NCI-H2171 (cell line): Measurements from ENCODE around the gene REEP3.
"Not testable (repeated sequence)": the region's sequence is repeated elsewhere in the genome, so short reads cannot be mapped to it uniquely, and the experiment has no call there.

Experiments
- DNase-seq: peaks from one replicate; lab custom pipeline; 2025; lab: John Stamatoyannopoulos, UW

REEP3 gene, protein sequence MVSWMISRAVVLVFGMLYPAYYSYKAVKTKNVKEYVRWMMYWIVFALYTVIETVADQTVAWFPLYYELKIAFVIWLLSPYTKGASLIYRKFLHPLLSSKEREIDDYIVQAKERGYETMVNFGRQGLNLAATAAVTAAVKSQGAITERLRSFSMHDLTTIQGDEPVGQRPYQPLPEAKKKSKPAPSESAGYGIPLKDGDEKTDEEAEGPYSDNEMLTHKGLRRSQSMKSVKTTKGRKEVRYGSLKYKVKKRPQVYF

DNA sequence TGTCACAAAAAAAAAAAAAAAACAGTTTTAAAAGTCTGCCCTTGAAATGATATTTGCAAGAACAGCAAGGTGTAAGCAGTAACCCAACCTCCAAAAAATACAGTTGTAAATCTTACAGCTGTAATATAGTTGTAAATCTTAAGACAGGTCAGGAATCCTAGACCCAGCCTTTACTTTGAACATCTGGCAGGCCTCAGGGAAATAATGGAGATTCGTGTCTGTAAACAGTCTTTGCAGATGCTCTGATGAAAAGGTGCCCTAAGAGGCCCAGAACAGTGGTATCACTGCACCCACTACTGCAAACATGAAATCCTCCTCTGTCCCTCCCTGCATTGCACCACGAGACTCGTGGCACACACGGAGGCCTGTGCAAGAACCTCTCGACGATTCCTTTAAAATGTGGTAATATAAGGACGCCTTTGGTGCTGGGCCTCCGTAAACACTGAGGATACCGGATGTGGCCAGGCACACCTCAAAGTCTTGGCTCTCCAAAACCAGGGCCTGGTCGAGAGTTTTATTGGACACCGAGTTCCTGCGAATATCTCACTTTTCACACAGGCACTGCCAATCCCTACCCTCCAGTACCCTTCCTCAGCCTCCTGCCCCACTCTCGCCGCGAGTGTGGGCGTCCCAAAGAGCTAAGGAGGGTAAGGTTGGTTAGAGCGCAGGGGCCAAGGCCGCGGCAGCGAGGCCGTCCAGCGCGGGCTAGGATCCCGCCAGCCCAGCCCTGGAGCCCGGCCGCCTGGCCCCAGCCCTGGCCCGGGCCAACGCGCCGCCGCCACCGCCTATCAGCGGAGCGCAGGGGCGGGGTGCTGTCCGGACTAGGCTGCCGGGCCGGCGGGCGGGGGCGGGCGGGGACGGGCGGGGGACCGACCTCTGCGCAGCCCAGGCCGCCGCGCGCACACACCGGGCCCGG lies at the start of gene REEP3:
Gene REEP3 (plus strand): TSS at position 902 of the 916 bp plus-strand sequence. CDS start 145 bp downstream, outside the sequence.
- peak; percentile 45 for DNase-seq

DNA sequence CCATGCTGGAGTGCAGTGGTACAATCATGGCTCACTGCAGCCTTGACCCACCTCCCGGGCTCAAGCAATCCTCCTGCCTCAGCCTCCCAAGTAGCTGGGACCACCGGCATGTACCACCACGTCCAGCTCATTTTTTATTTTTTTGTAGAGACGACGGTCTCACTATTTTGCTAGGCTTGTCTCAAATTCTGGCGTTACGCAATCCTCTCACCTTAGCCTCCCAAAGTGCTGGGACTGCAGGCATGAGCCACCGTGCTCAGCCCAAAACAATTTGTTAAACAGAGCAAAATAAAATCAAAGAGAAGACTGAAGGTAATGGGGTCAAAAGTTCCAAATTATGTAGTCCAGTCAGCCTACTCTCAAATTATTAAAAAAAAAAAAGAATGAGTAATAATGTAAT lies 46.7 kb upstream of the REEP3 start:
- DNase-seq: no peak

DNA sequence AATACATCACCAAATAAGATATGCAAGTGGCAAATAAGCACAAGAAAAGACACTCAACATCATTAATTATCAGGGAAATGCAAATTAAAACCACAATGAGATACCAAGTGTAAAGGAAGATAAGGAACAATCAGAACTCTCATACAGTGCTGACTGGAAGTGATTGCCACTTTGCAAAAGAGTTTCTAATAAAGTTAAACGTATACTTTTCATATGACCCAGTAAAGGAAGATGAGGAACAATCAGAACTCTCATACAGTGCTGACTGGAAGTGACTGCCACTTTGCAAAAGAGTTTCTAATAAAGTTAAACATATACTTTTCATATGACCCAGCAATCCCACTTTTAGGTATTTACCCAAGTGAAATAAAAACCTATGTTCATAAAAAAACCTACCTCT lies 43.3 kb upstream of the REEP3 start:
- no peak for DNase-seq

DNA sequence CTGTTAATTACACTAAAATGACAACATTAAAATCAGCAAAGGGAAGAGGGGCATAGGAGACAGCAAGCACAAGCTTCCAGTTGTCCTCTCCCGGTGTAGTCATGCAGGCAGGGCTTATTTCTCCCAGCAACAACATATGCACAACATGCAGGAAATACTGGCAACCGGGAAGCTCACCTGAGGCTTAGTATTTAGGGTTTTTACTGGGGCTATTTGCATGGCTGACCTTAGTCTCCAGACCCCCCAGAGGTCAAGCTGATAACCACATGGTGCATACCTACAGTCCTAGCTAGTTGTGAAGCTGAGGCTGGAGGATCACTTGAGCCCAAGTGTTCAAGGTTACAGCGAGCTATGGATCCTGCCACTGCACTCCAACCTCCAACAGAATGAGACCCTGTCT lies 42.6 kb upstream of the REEP3 start:
- DNase-seq: no peak

DNA sequence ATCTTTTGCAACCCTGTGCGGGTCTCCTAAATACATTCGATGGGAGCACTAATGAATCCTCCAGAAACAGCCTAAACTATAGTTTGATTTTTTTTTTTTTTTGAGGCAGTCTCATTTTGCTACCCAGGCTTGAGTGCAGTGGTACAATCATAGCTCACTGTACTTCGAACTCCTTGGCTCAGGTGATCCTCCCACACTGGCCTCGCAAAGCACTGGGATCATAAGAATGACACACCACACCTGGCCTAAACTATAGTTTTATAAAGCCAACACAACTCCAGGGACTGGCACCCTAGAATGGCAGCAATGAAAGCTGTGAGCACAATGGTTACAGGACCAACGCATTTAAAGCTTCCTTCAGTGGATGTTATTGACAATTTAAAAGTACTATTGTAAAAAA lies 41.0 kb upstream of the REEP3 start:
- no peak for DNase-seq

DNA sequence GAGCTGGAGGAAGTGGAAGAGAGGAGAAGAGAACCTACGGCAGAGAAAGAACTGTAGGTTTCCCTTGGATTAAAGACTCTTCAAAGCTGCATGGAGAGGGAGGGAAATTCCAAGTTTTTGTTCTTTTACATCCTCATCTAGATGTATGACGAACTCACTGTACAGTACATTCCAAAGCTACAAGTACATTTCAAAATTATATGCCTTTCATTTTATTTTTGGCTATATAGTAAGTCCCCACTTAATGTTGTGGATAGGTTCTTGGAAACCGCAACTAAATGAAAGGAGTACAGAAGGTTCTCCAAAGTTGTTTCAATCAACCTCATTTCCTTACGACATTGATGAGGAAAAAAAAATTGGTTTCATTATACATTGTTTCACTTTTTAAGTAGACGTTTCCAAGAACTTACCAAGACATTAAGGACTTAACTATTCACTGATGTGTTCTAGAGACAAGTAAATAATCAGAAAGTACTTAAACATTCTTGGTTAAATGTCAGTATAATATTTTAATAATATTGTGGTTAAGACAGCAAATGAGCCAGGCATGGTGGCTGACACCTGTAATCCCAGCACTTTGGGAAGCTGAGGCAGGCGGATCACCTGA lies 39.3 kb upstream of the REEP3 start:
- no peak for DNase-seq

DNA sequence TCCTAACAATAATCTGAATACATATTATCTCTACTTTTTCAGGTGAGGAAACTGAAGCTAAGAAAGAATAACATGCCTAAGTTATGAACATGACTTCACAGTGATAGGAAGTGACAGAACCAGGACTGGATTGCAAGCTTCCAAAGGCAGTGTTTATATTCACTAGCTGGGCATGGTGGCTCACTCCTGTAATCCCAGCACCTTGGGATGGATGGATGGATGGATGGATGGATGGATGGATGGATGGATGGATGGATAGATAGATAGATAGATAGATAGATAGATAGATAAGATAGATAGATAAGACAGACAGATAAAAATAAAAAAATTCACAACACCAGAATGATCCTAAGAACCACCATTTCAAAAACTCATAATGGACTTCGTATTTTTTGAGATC lies 37.2 kb upstream of the REEP3 start:
- DNase-seq: no peak

DNA sequence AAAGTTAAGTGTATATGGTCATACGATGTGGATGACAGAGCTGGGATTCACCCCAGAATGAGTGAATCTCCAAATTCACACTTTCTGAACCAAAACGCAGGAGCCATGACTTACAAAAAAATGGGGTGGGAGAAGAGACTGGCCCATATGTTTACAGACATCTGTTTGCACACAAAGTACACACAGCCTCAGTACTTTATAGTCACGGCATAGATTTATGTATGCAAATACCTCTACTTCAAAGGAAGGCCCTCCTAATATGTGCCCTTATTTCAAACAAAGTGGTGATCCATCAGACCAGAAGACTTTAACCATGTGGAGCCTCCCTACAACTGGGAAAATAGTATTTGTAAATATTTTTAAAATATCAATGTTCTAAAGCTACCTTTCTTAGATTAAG lies 33.2 kb upstream of the REEP3 start:
- DNase-seq: no peak

DNA sequence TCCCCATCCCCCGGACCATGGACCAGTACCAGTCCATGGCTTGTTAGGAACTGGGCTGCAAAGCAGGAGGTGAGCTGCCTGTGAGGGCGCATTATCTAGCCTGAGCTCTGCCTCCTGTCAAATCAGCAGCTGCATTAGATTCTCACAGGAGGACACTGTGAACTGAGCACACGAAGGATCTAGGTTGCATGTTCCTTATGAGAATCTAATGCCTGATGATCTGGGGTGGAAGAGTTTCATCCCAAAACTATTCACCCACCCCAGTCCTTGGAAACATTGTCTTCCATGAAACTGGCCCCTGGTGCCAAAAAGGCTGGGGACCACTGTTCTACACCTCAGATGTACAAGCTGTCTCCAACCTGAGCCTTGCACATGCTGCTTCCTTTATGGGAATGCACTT lies 31.4 kb upstream of the REEP3 start:
- DNase-seq: no peak

DNA sequence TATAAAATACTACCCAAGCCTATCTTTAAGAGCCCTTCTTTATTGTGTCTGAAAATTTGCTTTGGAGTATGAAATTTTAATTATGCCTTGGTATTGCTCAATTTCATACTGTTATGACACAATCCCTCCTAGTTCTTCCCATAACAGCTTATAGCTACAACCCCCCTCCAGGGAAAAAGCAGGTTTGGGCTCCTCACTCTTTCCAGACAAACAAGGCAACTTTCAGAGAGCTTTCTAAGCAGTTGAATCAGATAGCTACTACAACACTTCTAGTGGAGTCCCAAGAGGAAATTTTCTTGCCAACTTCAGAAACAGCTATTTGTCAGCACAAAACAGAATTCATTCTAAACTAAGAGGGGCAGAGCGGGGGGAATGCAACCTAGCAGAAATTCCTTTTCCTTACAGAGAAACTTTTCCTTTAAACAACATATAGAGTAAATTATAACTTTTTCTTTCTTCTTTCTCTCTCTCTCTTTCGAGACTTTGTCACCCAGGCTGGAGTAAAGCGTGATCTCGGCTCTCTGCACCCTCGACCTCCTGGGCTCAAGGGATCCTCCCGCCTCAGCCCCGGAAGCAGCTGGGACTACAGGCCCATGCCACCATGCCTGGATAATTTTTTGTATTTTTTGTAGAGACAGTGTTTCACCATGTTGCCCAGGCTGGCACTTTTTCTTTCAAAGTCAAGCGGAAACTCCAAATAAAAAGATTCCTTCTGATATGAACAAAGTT lies 29.4 kb upstream of the REEP3 start:
- DNase-seq: no peak

DNA sequence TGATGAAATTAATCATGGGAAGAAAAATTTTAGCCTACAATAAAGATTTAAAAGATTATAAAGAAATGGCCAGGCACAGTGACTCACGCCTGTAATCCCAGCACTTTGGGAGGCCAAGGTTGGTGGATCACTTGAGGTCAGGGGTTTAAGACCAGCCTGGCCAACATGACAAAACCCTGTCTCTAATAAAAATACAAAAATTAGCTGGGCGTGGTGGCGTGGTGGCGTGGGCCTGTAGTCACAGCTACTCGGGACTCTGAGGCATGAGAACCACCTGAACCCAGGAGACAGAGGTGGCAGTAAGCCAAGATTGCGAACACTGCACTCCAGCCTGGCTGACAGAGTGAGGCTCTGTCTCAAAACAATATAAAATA lies 28.9 kb upstream of the REEP3 start:
- DNase-seq: not testable (repeated sequence)

DNA sequence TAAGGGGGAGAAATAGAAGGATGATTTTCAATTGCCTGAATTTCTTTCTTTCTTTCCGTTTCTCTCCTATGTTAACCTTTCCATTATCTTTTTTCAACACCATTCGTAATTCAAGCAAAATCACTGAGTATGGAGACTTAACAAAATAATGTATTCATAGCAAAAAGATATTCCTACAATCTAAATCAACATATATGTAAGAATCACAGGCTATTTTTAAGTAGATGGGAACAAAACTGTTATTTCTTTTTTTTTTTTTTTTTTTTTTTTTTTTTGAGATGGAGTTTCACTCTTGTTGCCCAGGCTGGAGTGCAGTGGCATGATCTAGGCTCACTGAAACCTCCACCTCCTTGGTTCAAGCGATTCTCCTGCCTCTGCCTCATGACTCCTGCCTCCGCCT lies 28.2 kb upstream of the REEP3 start:
- DNase-seq: no peak

DNA sequence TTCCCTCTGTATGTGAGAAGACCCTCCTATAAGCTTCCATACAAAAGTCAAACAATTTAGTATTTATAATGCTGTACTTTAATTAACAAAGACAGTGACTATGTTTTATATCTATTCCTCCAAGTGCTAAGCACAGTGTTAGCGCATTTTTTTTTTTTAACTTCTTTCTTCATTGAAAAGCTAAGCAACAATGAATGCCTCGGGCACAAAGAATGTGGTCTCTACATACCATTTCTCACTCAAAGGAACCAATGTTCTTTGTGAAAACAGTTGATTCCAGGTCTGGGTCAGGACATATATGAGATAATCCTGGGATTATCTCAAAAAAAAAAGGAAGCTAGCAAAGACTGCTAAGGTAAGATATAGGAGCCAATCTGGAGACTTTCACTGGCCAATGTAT lies 26.2 kb upstream of the REEP3 start:
- no peak for DNase-seq

DNA sequence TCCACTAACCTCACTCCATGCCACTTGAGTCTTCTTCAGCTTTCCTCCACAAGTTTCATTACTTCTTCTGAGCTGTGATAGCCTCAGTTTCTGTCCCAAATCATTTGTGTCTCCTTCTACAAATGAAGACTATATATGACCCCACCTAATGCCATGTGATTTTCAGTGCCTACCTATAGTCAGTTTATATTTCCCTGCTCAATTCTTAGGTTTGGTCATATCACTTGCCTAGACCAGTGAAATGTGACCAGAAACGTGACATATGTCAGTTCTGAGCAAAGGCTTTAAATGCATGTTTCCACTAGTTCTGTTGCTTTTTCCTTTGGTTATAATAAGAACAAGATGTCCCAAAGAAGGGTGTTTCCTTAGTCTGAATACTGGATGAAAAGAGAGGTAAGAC lies 24.6 kb upstream of the REEP3 start:
- DNase-seq: no peak

DNA sequence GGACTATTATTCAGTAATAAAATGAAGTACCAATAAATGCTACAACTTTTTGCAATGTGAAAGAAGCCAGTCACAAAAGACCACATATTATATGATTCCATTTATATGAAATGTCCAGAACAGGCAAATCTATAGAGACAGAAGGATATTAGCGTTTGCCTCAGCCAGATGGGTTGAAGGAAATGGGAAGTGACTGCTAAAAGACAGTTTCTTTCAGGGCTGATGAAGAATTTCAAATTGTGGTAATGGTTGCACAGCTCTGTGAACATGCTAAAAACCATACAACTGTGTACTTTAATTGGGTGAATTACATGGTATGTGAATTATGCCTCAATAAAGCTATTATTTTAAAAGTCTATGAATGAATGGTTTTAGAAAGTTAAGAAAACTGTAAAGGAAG lies 23.9 kb upstream of the REEP3 start:
- DNase-seq: no peak

DNA sequence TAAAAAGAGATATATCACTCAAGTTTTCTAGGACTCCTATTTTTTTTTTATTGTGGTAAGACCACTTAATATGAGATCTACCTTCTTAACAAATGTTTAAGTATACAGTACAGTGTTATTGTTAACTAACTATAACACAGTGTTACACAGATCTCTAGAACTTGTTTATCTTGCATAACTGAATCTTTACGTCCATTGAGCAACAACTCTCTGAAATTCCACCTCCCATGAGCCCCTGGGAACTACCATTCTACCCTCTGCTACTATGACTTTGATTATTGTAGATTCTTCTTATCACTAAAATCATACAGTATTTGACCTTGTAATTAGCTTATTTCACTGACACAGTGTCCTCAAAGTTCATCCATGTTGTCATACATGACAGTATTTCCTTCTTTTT lies 22.5 kb upstream of the REEP3 start:
- DNase-seq: no peak

DNA sequence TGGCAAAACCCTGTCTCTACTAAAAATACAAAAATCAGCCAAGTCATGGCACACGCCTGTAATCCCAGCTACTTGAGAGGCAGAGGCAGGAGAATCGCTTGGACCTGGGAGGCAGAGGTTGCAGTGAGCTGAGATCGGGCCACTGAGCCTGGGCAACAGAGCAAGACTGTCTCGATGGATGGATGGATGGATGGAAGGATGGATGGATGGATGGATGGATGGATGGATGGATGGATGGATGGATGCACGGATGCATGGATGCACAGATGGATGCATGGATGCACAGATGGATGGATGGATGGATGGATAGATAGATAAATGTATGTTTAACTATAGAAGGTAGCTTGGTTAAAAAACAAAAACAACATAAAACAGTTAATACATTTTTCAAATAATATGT lies 20.6 kb upstream of the REEP3 start:
- not testable (repeated sequence) for DNase-seq

DNA sequence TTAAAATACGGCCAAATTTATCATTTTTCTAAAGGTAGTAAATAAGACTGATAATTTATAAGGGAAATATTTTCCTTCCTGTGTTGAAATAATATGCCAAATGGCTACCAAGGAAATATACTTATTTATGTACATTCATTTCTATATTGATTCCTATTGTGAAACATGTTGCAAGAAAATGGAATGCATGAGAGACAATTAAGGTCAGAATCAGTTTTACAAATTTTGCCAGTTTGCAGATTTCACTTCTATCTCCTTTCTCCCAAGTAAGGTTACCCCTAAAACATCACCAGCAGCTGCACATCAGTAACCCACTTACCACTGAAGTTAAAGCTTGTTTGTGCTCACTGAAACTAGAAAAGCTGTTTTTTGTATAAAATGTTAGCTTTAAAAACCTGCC lies 19.2 kb upstream of the REEP3 start:
- no peak for DNase-seq

DNA sequence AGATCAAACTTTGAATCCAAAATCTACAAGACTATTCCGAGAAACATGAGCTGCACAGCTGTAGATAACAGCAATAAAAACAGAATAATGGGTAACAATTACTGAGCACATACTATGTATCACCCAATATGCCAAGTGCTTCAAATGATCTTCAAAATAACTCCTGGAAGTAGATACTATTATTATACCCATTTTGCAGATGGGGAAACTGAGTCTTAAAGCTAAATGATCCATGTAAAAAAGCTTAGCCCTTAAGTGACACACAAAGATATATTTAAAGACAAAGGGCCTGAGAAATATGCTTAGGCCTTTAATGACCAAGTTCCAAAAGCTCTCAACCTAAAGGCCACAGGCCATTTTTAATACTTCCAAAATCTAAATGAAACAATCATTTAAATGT lies 18.4 kb upstream of the REEP3 start:
- DNase-seq: no peak

DNA sequence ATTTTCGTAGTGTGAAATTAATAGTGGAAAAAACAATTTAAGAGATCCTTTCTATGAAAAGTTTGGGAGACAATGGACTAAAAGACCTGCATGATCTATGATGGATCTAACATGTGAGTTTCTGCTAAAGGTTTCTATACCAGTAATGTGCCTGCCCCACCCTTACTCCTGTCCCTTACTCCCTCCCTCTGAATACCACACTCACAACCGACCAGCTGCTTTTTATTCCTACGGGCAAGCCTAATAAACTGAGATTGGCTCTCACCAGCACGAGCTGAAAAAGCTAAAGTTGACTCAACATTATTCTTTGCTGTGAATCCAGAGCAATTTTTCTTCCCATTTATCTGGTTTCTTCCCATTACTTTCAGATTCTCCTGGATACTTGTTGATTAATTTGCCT lies 17.8 kb upstream of the REEP3 start:
- no peak for DNase-seq

DNA sequence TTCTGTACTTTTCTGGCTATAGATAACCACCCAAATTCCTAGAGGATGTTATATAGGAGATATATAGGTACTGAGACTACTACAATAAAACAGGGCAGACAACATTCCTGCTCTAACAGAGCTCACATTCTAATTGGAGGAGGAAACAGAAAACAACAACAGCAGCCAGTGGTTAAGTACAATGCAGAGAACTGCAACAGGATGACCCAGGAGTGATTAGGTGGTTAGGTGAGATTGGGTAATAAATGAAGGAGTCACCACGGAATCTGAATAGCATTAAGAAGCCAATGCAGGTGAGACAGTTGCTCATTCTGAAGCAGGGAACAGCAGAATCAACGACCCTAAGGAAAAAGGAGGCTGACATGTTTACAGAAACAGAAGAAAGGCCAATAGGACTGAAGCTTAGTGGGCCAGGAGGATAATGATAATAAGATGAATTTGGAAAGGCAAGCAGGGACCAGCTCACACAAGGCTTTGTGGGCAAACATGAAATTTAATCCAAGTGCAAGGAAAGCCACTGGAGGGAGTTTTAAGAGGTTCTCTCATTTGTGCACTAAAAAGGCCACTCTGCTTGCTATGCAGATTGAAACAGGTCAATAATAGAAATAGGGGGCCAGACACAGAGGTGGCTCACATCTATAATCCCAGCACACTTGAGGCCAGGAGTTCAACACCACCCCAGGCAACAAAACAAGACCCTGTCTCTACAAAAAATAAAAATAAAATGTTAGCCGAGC lies 16.9 kb upstream of the REEP3 start:
- no peak for DNase-seq

DNA sequence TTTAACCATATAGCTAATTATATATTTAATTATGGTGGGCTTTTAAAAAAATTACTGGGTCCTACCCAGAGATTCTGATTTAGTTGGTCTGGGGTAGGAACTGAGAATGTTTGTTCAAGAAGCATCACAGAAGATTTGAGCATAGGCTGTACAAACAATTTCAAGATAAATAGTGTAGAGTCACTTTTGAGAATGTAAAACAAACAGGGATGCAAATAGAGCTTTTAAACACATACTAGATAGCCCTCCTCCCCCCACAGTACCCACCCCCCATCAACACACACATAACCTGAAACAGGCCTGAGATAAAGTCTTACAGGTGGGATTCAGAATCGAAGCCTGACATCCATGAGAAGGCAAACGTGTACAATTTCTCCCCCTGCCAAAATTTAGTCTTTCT lies 15.6 kb upstream of the REEP3 start:
- no peak for DNase-seq
